GM12891 (cell line): ENCODE data around the gene KCNJ5.

Source experiments
- DNase-seq: peaks from one replicate; pipeline ENCODE4 v3.0.0; 2011; ENCODE audit warnings: low spot score; ENCODE audit not compliant: insufficient read length
- FAIRE-seq: peaks from 2 replicates; lab custom pipeline; 2011; peaks lifted over from hg19 to GRCh38; lab: Jason Lieb, UNC
- POLR2A ChIP-seq: IDR thresholded peaks from 2 replicates; pipeline ENCODE4 v1.6.1; 2011; ENCODE audit warnings: low read depth, low read length, control low read depth
- POLR2AphosphoS5 ChIP-seq: IDR thresholded peaks from 2 replicates; pipeline ENCODE4 v1.6.1; 2011; ENCODE audit warnings: low read depth, low read length, control low read depth
- POU2F2 ChIP-seq: IDR thresholded peaks from 2 replicates; pipeline ENCODE4 v1.6.1; 2011; ENCODE audit warnings: low read depth, mild to moderate bottlenecking, control low read depth, low read length, moderate library complexity
- SPI1 ChIP-seq: IDR thresholded peaks from 2 replicates; pipeline ENCODE4 v1.6.1; 2011; ENCODE audit warnings: low read depth, low read length, control low read depth
- TAF1 ChIP-seq: IDR thresholded peaks from 2 replicates; pipeline ENCODE4 v1.6.1; 2011; ENCODE audit warnings: low read depth, low read length, control low read depth

KCNJ5 gene

GRCh38 chr11:128967578-128967977 is 76.4 kb downstream of the KCNJ5 start:
- no peak for TF ChIP-seq POLR2AphosphoS5
- TF ChIP-seq POU2F2, result no peak
- TF ChIP-seq POLR2A, result no peak
- TF ChIP-seq SPI1, result no peak
- FAIRE-seq (no peak), DNase-seq (no peak)

DNA sequence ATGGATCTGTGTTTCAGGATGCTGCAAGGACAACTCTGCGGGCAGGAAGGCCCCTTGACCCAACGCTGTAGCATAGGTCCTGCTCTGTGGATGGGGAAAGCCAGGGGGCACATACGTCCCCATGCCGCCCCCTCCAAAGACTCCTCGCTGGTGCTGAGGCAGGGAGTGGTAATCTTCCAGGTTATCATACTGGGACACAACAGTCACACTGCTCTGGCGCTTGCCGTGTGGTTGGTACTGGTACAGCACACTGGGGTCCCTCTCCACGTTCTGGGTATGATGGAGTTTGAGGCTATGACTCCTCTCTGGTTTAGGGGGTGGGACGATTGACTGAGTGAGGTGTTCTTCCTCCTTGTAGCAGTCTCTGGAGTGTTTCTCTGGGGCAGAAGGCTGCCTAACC is 77.8 kb downstream of the KCNJ5 start:
- no peak for TF ChIP-seq TAF1
- no peak for TF ChIP-seq SPI1
- no peak for FAIRE-seq
- DNase-seq, result no peak
